Urothelium cell line (cell line): ENCODE results near the gene HK3.
"Not testable (repeated sequence)": the region's sequence is repeated elsewhere in the genome, so short reads cannot be mapped to it uniquely, and the experiment has no call there.

ENCODE experiments used
- DNase-seq: peaks from one replicate; pipeline ENCODE4 v3.0.0; 2011; ENCODE audit warnings: low spot score, mixed read lengths
- FAIRE-seq: peaks from 2 replicates; lab custom pipeline; 2011; peaks lifted over from hg19 to GRCh38; lab: Jason Lieb, UNC

HK3 gene

DNA sequence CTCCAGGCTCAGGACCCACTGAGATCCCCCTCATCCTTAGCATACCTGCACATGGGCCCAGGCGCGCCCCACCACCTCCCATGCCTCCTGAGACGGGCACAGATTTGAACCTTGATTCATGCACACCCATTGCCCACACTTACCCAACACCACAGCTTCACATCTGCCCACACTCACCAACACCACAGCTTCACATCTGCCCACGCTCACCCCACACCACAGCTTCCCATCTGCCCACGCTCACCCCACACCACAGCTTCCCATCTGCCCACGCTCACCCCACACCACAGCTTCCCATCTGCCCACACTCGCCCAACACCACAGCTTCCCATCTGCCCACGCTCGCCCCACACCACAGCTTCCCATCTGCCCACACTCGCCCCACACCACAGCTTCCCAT, 28.5 kb downstream of the HK3 start:
- not testable (repeated sequence) for FAIRE-seq, DNase-seq

GRCh38 chr5:176870110-176870591, 29.0 kb downstream of the HK3 start:
- FAIRE-seq: no peak
- peak; percentile 38 for DNase-seq

DNA sequence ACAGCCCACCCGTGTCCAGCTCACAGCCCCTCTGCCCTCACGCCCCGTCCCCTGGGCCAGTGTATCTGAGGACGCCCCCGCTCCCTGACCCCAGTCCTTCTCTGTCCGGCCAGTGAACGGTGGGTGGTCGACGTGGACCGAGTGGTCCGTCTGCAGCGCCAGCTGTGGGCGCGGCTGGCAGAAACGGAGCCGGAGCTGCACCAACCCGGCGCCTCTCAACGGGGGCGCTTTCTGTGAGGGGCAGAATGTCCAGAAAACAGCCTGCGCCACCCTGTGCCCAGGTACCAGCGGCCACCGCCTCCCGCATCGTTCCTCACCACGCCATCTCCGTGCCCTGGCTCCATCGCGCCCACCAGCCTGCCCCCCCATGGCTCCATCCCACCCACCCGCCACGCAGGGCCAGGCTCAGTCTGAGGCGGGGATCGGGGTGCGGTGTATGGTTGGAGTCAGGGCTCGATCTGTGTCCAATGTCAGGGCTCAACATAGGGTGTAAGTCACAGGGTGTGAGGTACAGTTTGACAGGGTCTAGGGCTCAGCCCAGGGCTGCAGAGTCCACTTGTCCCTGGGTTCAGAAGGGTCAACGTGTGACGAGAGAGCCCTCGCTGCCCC, 29.5 kb downstream of the HK3 start:
- FAIRE-seq: no peak
- DNase-seq: no peak

GRCh38 chr5:176868731-176869130, 30.4 kb downstream of the HK3 start:
- DNase-seq: no peak
- no peak for FAIRE-seq

DNA sequence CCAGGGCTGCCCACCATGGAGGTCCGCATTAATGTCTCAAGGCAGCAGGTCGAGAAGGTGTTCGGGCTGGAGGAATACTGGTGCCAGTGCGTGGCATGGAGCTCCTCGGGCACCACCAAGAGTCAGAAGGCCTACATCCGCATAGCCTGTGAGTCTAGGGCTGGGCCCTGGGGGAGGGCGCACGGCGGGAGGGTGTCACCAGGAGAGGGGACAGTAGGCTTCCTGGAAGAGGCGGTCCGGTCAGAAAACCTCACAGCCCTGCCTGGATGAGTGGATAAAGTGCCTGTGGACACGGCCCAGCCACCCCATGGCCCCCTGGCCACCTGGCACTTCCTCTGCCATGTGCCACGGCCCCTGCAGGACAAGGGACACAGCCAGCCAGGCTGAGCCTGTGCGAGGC, 31.0 kb downstream of the HK3 start:
- FAIRE-seq: no peak
- DNase-seq: no peak

GRCh38 chr5:176866707-176867310, 32.3 kb downstream of the HK3 start:
- FAIRE-seq (no peak), DNase-seq (no peak)

- FAIRE-seq: no peak
- no peak for DNase-seq
Observed at GRCh38 chr5:176865964-176866363, 33.2 kb downstream of the HK3 start.

GRCh38 chr5:176864755-176865154, 34.4 kb downstream of the HK3 start:
- DNase-seq (no peak), FAIRE-seq (no peak)

GRCh38 chr5:176863765-176864098, 35.4 kb downstream of the HK3 start:
- no peak for FAIRE-seq

GRCh38 chr5:176863041-176863764, 35.9 kb downstream of the HK3 start:
- no peak for FAIRE-seq

More at GRCh38 chr5:176863765-176864098, 35.4 kb downstream of the HK3 start:
- no peak for DNase-seq

DNA sequence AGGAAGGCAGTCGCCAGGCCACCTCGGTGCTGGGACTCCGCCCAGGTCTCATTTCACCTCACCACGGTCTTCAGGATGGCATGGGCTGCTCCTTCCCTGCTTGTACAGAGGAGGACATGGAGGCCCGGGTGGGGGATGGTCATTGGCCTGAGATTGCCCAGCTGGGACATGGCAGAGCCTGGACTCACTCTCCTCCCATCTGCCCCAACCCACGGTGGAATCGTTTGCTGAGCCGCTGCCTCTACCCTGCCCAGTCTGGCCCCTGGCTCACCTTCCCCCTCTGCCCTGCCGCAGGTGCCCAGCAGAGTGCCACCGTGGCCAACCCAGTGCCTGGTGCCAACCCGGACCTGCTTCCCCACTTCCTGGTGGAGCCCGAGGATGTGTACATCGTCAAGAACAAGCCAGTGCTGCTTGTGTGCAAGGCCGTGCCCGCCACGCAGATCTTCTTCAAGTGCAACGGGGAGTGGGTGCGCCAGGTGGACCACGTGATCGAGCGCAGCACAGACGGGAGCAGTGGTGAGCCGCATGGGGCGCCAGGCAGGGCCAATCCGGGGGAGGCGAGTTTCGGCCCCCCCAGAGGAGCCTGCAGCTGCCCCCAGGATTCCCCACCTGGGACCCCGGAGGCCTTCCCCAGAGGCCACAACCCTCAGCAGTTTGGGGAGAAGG, 36.7 kb downstream of the HK3 start:
- no peak for FAIRE-seq
- no peak for DNase-seq

More at GRCh38 chr5:176863041-176863764, 35.9 kb downstream of the HK3 start:
- DNase-seq: no peak

GRCh38 chr5:176861276-176861675, 37.9 kb downstream of the HK3 start:
- no peak for FAIRE-seq
- DNase-seq: no peak

GRCh38 chr5:176860381-176860780, 38.8 kb downstream of the HK3 start:
- no peak for FAIRE-seq
- DNase-seq: no peak

DNA sequence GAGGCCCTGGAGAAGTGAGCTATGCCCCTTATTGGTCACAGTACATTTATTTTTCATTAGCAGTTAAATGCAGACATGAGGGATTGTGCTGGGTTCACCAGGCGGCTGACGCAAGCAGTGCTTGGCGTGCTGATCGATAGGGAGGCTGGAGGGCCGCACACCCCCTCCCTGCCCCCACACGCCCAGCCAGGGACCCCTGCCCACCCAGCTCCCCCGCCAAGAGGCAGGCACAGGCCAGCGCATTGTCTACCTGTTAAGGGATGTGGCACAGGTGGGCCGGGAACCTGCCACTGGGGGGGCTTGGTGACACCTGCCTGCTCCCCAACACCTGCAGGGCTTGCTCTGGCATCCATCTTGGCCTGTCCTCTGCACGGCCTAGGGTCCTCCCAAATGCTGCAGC, 39.2 kb downstream of the HK3 start:
- FAIRE-seq (no peak), DNase-seq (no peak)

DNA sequence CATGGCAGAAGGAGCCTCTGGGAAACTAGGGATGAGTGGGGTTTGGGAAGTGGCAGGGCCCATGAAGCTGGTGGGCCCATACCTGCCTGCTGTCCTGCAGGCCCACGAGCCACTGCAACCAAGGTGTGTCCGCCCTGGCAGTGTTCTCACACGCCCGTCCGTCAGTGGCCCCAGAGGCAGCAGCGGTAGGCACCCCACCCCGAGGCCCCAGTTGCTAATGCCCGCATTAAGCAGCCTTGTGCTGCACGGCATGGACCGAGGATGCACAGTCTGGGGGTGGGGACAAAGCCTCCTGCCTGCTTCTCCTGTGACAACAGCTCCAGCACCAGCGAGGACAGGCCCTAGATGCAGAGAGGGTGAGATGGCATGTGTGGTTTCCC, 41.3 kb downstream of the HK3 start:
- FAIRE-seq (no peak), DNase-seq (no peak)

GRCh38 chr5:176857216-176857893, 41.8 kb downstream of the HK3 start:
- FAIRE-seq (no peak), DNase-seq (no peak)

GRCh38 chr5:176856746-176857145, 42.4 kb downstream of the HK3 start:
- DNase-seq (no peak), FAIRE-seq (no peak)

GRCh38 chr5:176855598-176855997, 43.5 kb downstream of the HK3 start:
- DNase-seq (no peak), FAIRE-seq (no peak)

DNA sequence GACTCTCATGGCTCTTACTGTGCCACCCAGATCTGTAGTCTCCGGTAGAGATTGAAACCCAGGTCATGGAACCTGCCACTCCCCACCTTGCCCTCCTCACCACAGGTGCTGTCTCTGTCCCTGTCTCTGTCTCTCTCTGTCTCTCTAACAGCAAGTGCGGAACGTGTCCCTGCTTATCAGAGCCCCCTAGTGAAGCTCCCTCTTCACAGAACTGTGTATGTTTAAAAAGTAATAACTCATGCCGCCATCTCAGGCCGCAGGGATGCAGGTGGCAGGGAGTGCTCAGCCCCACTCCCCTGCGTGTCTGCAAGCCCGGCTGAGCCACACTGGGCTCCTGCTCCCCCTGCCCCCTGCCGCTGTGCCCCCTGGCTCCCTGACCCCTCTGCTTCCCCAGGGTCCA, 45.0 kb downstream of the HK3 start:
- DNase-seq: no peak
- no peak for FAIRE-seq

GRCh38 chr5:176853151-176853778, 45.9 kb downstream of the HK3 start:
- DNase-seq: no peak
- FAIRE-seq: no peak
